NCI-H1092 treated with DMSO at 0.1 percent for 48 hours (cell line): Measurements from ENCODE around the gene CDC42EP2.
"Not testable (repeated sequence)": the region's sequence is repeated elsewhere in the genome, so short reads cannot be mapped to it uniquely, and the experiment has no call there.

ENCODE experiments used
- DNase-seq: peaks from one replicate; lab custom pipeline; 2025; lab: John Stamatoyannopoulos, UW

The CDC42EP2 gene

DNA sequence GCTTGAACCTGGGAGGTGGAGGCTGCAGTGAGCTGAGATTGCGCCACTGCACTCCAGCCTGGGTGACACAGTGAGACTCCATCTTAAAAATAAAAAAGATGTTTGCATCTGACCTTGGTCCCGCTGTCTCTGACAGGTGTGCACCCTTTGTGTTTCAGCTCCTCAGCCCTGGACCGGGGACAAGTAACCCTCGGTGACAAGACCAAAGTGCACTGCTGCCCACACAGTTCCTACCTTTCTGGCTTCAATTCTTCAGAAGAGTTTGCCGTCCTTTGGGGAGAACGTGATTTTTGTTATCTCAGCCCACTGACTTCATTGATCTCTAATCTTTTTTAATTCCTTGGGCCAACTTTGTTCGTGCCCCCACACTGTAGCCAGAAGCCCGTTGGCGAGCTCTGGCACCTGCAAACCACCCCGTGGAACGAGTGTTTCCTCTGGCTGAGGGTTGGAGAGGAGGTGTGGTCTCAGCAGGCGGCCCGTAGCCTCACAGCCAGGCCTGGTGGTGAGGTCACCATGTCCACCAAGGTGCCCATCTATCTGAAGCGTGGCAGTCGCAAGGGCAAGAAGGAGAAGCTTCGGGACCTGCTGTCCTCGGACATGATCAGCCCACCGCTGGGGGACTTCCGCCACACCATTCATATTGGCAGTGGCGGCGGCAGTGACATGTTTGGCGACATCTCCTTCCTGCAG lies 5.9 kb downstream of the CDC42EP2 start:
- no peak for DNase-seq

DNA sequence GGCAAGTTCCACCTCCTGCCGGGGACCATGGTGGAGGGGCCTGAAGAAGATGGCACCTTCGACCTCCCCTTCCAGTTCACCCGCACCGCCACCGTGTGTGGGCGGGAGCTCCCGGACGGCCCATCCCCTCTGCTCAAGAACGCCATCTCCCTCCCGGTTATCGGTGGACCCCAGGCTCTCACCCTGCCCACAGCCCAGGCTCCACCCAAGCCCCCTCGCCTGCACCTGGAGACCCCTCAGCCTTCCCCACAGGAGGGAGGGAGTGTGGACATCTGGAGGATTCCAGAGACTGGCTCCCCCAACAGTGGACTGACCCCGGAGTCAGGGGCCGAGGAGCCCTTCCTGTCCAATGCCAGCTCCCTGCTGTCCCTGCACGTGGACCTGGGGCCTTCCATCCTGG lies 6.4 kb downstream of the CDC42EP2 start:
- no peak for DNase-seq

DNA sequence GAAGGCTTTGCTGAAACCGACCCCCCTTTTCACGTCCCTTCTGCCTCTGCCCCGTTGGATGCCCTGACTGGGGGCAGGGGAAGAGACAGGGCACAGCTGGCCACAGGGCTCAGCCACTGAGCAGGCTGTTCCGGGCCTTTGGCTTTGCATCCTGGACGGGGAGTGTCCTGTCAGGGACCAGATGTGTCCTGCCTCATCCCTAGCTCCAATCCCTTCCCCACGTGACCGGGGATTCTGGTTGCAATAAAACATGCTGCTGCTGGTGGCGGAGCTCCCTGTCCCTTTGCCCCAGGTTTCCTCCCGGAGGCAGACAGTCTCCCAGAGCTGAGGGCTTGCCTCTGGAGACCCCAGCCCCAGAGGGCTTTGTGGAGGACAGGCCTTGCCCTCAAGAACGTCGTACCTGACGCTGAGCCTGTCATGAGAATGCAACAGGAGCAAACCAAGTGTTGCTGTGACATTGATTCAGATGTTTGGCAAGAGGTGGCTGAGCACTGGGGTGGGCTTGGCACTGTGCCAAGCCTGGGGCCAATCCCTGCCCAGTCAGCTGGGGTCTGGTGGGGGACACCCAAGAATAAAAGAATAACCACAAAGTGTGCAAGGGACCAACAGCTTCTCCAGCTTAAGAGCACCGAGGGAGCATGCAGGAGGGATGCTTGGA lies 7.3 kb downstream of the CDC42EP2 start:
- DNase-seq = no peak

DNA sequence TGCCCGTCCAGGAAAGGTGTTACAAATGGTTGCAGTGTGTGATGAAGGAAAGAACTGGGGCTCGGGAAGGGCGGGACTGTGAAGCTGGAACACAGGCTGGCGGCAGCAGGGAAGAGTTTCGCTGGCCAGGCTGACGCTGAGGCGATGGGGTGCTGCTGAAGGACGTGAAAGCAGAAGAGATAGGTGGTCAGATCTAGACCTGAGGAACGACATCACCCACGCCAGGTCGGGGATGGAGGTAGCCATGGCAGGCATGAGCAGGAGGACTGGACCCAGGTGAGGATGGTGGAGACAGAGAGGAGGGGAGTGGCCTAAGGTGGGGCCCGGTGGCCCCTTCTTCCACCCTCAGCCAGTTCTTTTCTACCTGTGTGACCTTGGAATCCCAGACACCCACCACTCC lies 9.1 kb downstream of the CDC42EP2 start:
- no peak for DNase-seq

DNA sequence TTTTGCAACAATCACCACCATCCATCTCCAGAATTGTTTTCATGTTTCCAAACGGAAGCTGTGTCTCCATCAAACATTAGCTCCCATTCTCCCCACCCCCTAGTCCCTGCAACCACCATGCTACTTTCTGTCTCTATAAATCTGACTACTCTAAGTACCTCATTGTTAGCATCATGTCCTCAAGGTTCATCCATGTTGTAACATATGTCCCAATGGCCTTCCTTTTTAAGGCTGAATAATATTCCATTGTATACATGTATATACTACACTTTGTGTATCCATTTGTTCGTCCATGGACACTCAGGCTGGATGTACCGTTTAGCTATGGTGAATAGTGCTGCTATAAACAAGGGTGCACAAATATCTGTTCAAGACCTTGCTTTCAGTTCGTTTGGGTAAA lies 10.8 kb downstream of the CDC42EP2 start:
- DNase-seq = no peak

DNA sequence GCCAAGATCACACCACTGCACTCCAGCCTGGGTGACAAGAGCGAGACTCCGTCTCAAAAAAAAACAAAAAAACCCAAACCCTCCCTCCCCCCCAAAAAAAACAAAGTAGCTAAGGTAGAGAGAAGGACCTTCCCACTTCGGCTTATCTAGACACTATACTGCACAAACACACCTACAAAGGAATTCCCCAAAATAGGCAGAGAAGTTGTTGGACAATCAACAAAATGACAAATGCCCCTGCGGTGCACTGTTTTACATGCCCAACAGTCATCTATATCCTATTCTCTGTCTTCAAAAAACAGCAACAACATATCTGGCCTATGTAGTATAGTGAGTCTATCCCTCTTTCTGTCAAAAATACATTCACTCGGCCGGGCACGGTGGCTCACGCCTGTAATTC lies 12.4 kb downstream of the CDC42EP2 start:
- DNase-seq = no peak

DNA sequence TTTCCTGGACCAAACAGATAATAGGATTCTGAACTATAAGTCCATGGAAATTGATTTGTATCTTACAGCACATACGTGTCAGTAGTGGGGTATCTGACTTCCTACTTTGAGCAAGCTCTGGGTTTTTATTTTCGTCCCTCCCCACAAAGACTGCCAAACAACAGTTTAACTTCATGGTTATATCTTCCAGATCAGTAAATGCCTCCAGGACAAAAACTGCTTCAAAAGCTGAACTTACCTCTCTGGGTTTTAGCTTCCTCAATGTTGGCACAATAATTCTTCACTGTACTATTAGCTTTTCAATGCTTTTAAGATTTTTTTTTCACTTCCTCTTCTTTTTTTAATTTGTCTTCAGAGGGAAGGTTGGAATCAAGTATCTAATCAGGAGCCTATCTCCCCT lies 14.8 kb downstream of the CDC42EP2 start:
- DNase-seq = no peak

DNA sequence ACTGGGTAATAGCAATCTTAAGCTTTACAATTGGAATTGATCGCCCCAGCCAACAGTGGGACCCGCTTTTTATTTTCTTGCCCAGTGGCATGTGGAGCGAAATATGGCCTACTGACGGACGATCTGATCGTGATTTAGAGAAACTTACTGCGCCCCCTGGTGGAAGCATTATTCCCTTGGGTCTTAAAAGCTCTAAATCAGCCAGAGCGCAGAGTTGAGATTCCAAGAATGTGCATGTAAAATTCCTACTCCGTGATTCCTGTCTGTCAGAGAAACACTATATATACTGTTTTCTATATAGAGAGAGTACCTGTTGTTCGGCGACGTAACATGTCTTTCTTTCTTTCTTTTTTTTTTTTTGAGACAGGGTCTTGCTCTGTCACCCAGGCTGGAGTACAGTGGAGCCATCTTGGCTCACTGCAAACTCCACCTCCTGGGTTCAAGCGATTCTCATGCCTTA lies 15.3 kb downstream of the CDC42EP2 start:
- DNase-seq = peak; percentile 87

DNA sequence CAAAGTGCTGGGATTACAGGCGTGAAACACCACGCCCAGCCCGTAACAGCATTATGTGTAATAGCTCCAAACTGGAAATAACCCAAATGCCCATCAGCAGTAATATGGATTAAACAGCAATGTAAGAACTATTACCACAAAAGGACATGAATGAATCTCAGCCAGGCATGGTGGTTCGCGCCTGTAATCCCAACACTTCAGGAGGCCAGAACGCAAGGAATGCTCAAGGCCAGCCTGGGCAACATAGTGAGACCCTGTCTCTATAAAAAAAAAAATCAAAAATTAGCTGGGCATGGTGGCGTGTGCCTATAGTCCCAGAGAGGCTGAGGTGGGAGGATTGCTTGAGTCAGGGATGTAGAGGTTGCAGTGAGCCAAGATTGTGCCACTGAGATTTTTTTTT lies 15.9 kb downstream of the CDC42EP2 start:
- DNase-seq = no peak

DNA sequence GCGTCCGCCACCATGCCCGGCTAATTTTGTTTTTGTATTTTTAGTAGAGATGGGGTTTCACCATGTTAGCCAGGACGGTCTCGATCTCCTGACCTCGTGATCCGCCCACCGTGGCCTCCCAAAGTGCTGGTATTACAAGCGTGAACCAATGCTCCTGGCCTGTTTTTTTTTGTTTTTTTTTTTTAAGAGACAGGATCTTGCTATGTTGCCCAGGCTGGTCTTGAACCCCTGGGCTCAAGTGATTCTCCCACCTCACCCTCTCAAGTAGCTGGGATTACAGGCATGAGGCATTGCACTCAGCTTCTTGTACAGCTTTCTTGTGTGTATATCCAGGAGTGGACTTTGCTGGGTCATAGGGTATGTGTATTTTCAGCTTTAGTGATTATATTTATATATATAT lies 17.9 kb downstream of the CDC42EP2 start:
- not testable (repeated sequence) for DNase-seq

DNA sequence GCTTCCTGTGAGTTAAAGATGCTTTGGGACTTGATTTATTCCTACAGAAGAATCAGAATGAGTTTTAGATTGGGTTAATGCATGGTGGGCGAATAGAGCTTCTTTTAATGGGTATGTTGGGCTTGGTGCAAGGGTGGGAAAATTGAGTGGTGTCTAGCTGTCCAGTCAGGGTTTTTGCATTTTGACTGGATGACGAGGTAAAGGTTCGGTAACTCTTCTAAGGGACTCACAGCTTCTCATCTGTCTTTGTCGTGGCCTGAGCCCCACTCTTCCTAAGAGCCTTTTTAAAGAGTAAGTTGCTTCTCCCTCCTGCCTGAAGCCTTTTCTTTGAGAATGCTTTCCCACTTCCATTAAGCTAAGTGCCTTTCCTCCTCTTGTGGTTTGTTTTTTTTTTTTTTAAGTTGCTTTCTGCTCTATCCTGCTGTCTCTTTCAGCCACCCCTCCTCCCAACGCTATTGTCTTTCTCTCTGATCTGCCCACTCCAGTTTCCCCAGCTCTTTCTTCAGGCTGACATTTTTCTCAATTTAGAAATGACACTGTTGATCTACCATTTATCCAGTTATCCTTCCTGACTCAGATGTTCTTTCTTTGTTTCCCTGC lies 20.1 kb downstream of the CDC42EP2 start:
- DNase-seq = no peak

DNA sequence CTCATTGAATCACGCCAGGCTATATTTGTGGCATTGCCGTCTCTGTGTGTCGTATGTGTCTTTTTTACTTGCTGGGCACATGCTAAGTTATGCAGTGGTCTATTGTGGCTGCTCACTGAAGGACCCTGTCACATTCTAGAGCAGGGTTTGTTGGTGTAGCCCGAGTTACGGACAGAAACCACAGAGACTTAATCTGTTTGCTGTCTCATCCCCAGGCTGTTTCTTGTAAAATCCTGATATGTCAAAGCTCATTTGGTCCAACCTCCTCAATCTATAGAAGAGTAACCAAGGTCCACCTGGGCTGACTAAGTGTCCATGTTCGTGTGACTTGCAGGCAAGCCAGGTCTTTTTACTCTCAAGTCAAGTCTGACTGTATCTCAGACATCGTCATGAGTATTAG lies 24.0 kb downstream of the CDC42EP2 start:
- no peak for DNase-seq

DNA sequence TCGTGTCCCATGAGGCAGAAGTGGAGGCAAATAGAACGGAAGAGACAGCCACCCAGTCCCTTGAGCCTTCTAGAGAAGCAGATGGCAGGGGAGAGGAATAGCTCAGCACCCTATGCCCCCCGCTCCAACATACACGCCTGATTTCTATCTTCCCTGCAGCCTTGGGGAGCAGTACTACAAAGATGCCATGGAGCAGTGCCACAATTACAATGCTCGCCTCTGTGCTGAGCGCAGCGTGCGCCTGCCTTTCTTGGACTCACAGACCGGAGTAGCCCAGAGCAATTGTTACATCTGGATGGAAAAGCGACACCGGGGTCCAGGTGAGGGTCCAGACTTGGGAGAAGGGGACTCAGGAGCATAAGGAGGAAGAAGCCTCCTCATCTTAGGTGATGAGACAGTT lies 25.6 kb downstream of the CDC42EP2 start:
- DNase-seq = no peak

DNA sequence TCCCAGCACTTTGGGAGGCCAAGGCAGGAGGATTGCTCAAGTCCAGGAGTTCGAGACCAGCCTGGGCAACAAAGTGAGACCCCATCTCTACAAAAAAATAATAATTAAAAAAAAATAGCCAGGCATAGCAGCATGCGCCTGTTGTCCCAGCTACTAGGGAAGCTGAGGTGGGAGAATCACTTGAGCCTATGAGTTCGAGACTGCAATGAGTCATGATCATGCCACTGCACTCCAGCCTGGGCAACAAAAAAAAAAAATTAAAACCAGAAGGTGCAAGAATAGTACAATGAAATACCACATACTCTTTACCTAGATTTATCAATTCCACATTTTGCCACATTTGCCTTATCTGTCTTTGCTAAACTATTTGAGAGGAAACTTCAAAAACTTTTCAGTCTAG lies 27.2 kb downstream of the CDC42EP2 start:
- DNase-seq = no peak

DNA sequence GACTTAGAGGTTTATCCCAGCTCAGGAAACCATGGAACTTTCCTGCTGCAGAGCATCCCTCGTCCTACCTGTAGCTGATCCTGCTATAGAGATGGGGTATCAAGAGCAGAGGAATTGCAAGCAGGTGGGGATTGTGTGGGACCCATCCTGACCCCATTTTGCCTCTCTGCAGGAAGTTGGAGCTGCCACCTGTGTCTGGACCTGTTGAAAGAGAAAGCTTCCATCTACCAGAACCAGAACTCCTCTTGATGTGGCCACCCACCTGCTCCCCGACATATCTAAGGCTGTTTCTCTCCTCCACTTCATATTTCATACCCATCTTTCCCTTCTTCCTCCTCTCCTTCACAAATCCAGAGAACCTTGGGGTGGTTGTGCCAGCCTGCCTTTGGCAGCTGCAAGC lies 36.8 kb downstream of the CDC42EP2 start:
- no peak for DNase-seq

DNA sequence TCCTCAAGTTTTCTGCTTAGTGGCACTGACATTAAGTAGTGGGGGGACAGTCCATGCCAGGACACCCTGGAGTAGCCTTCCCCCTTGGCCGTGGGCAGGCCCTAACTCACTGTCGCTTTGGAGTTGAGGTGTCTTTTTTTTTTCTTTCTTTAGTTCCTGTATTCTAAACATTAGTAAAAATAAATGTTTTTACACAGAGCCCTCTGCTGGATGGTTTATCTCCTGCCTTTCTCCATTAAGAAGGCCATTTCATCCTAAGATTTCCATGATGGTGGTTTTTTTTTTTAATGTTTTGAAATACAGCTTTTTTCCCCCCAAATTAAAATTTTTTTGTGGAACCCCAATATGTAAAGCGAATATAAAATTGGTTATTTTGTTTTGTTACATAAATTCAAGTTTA lies 38.1 kb downstream of the CDC42EP2 start:
- DNase-seq = no peak

DNA sequence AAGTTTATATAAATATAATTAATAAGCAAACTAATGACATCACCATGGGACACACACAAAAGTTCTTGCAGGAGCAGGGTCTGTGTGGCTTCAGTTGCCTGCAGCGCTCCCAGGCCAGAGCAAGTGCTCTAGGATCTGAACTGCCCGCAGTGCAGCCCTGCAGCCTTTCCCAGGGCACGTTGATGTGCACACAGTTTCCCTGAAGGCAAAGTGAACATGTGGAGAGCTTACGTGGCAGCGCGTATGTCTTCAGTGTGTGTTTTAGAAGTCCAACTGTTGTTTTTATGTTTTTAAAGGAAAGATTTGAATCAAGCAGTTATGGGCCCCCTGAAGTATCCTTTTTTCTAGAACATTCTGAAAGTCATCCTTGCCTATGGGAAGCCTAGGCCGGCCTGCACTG lies 38.7 kb downstream of the CDC42EP2 start:
- no peak for DNase-seq

DNA sequence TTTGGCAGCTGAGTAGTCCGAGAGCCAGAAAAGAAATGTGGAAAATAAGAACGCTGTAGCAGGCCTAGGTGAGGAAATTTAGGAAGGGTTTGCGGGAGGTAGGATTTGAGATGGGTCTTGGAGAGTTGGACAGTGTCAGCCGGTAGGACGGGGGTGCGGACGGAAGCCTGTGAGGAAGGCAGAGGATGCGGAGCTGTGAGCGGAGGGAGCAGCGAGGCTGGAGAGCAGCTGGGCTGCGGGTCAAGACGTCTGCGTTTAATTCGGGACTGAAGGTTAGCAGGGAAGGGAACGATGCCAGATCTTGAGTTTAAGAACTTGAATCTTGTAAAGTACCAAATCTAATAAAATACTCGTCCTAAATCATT lies 39.2 kb downstream of the CDC42EP2 start:
- DNase-seq = no peak

DNA sequence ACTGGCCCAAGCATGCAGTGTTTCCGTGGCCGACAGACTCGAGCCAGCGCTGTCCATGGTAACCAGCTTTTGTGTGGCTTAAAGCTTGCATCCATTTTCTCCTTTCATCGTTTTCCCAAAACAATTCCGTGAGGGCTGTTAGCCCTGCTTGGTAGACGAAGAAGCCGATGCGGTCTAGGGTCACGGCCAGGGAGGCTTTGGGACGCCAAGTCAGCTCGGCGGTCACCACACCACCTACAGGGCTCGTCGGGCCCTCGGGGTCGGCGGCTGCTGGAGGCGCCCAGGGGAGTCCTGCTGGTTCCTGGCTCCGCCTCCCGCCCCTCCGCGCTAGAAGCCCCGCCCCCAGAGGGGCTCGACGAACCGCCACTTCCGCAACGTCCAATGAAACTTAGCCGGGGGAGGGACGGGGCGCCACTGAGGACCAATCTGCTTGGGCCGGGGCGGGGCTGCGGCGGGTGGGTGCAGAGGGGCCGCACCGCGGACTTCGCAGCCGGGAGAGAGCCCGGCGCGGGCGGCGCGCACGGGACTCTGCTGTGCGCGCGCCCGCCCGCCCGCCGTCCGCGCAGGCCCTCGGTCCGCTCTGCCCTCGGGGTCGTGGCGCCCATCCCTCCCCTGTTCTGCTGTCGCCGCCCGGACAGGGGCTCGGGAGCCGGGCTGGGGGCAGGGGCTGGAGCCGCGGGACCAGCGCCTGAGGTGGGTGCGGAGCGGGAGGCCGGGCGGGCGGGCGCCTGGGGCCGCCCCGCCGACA lies 39.8 kb downstream of the CDC42EP2 start, which contains the start of gene TIGD3:
TSS of gene TIGD3 (plus strand) at position 487 of the 748 bp plus-strand sequence. CDS start 1,058 bp downstream, outside the sequence.
- peak; percentile 99 for DNase-seq

DNA sequence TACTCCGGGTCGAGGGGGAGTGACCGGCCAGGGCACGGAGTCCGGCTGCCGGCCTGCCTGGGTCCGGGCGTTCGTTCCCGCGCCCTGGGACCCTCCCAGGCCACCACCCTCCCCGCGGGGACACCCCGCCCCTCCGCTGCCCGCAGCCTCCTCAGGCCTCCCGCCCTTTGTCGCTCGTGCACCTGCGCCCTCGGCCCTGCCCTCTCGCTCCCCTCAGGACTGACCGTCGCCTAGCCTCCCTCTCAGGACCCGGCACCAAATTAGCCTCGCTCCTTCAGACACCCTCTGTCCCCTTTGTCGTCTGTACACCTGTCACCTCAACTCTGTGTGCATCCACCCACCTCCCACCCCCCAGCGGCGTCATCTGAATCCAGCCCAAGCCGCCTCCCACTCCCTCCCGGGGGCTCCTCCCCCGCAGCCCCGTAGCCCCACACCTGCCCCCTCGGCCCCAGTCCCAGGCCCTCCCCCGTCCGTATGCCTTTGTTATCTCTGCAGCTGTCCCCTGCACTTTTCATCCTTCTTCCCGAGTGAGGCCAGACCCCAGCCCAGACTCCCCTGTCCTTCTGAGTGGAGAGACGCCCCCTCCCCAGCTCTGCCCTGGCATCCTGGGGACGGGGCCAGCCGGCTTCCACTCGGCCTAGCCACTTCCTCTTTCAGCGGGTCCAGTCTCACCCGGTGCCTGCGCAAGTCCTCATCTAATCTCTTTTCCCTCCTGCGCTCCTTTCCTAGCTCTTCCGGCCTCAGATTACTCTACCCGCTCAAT lies 40.5 kb downstream of the CDC42EP2 start:
- DNase-seq = peak; percentile 58

DNA sequence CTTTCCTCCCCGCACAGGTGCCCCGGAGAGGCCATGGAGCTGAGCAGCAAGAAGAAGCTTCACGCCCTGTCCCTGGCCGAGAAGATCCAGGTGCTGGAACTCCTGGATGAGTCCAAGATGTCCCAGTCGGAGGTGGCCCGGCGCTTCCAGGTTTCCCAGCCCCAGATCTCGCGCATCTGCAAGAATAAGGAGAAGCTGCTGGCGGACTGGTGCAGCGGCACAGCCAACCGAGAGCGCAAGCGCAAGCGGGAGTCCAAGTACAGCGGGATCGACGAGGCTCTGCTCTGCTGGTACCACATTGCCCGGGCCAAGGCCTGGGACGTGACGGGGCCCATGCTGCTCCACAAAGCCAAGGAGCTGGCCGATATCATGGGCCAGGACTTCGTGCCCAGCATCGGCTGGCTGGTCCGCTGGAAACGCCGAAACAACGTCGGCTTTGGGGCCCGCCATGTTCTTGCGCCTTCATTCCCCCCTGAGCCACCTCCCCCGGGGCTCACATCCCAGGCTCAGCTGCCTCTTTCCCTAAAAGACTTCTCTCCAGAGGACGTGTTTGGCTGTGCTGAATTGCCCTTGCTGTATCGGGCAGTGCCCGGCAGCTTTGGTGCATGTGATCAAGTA lies 41.2 kb downstream of the CDC42EP2 start:
- no peak for DNase-seq
